GM12872 (cell line): ENCODE measurements around the gene DNPH1.

Source experiments
- CTCF ChIP-seq: IDR thresholded peaks from 3 replicates; pipeline ENCODE4 v1.5.1; 2011; ENCODE audit warnings: low read depth, mild to moderate bottlenecking, low read length, moderate library complexity; ENCODE audit not compliant: insufficient read depth

The DNPH1 gene

GRCh38 chr6:43216200-43216599 lies 13.1 kb downstream of the DNPH1 start:
- no peak for TF ChIP-seq CTCF

GRCh38 chr6:43215066-43215465 lies 14.2 kb downstream of the DNPH1 start:
- TF ChIP-seq CTCF = no peak

- TF ChIP-seq CTCF = no peak
Measured at GRCh38 chr6:43213431-43213830, 15.8 kb downstream of the DNPH1 start.

GRCh38 chr6:43211955-43212354 lies 17.3 kb downstream of the DNPH1 start:
- no peak for TF ChIP-seq CTCF

GRCh38 chr6:43207286-43207685 lies 22.0 kb downstream of the DNPH1 start:
- TF ChIP-seq CTCF = no peak

- TF ChIP-seq CTCF = no peak
Measured at GRCh38 chr6:43205849-43206248, 23.4 kb downstream of the DNPH1 start.

- TF ChIP-seq CTCF = no peak
Measured at GRCh38 chr6:43204271-43205105, 24.8 kb downstream of the DNPH1 start.
